Measurements from ENCODE around the gene UBE2E1. TPM values are rescaled to one million over a fixed set of nuclear protein-coding genes. Genes with fewer than 3 reads are reported as not detected.

The UBE2E1 gene
- total RNA-seq, result 10 to 100 TPM; 54.0 to 54.9 TPM

GRCh38 chr3:23805633-23806533 lies at the start of gene UBE2E1:
Gene UBE2E1, plus strand, starts transcription at chr3:23805955. Its CDS starts 1,315 bp downstream, at chr3:23807270.
- POLR2A ChIA-PET, result interaction anchor here (7.4 kb wide), 1 partner anchor 111 kb away, joined by 60 read pairs; the partner anchor contains the start of genes NKIRAS1 and RPL15
- DNase-seq (peak; percentile 81), ATAC-seq (peak; percentile 82)
- H3K4me1 Mint-ChIP-seq (ENCODE audit: low read depth), result peaks cover 39% of the 10 kb centered on the region
- peaks cover 31% of the 10 kb centered on the region for H3K36me3 Mint-ChIP-seq (ENCODE audit: low read depth)
- H3K27me3 Mint-ChIP-seq (ENCODE audit: low read depth), result peaks cover 18% of the 10 kb centered on the region
- peak within 1 kb of the TSS; percentile 94 for H3K27ac Mint-ChIP-seq
- CTCF ChIA-PET, result no interaction called here
- peak within 1 kb of the TSS; percentile 92 for H3K4me3 Mint-ChIP-seq
- H3K9me3 Mint-ChIP-seq (ENCODE audit: insufficient read depth), result no peaks in the 10 kb centered on the region

- Mint-ChIP-seq H3K4me3 (no peak overlapping the region), H3K4me1 (ENCODE audit: low read depth) (peaks cover 13% of the 10 kb centered on the region), H3K36me3 (ENCODE audit: low read depth) (no peaks in the 10 kb centered on the region), H3K27me3 (ENCODE audit: low read depth) (peaks cover 3% of the 10 kb centered on the region), H3K27ac (no peak overlapping the region), H3K9me3 (ENCODE audit: insufficient read depth) (no peaks in the 10 kb centered on the region)
- DNase-seq, result no peak
- CTCF ChIA-PET, result no interaction called here
- no peak for ATAC-seq
- POLR2A ChIA-PET, result no interaction called here
These were observed 49.4 kb upstream of the UBE2E1 start for GRCh38 chr3:23756206-23756840.

- ChIA-PET CTCF (no interaction called here), POLR2A (interaction anchor here (0.6 kb wide), 1 partner anchor 13 kb away, joined by 3 read pairs; no protein-coding TSS in a partner anchor)
- no peaks in the 10 kb centered on the region for H3K9me3 Mint-ChIP-seq (ENCODE audit: insufficient read depth)
- no peak overlapping the region for H3K4me3 Mint-ChIP-seq
- peaks cover 34% of the 10 kb centered on the region for H3K4me1 Mint-ChIP-seq (ENCODE audit: low read depth)
- peaks cover 3% of the 10 kb centered on the region for H3K27me3 Mint-ChIP-seq (ENCODE audit: low read depth)
- DNase-seq, result no peak
- no peaks in the 10 kb centered on the region for H3K36me3 Mint-ChIP-seq (ENCODE audit: low read depth)
- no peak overlapping the region for H3K27ac Mint-ChIP-seq
- ATAC-seq, result no peak
These were observed 47.4 kb upstream of the UBE2E1 start for GRCh38 chr3:23758253-23758838.

GRCh38 chr3:23760325-23760724 lies 45.4 kb upstream of the UBE2E1 start:
- no peaks in the 10 kb centered on the region for H3K9me3 Mint-ChIP-seq (ENCODE audit: insufficient read depth)
- ATAC-seq, result no peak
- ChIA-PET POLR2A (no interaction called here), CTCF (no interaction called here)
- no peak overlapping the region for H3K4me3 Mint-ChIP-seq
- no peak overlapping the region for H3K27ac Mint-ChIP-seq
- peaks cover 34% of the 10 kb centered on the region for H3K4me1 Mint-ChIP-seq (ENCODE audit: low read depth)
- no peak for DNase-seq
- H3K27me3 Mint-ChIP-seq (ENCODE audit: low read depth), result peaks cover 3% of the 10 kb centered on the region
- no peaks in the 10 kb centered on the region for H3K36me3 Mint-ChIP-seq (ENCODE audit: low read depth)

- no peak overlapping the region for H3K27ac Mint-ChIP-seq
- peaks cover 3% of the 10 kb centered on the region for H3K27me3 Mint-ChIP-seq (ENCODE audit: low read depth)
- peaks cover 34% of the 10 kb centered on the region for H3K4me1 Mint-ChIP-seq (ENCODE audit: low read depth)
- ATAC-seq, result no peak
- no peak overlapping the region for H3K4me3 Mint-ChIP-seq
- H3K36me3 Mint-ChIP-seq (ENCODE audit: low read depth), result no peaks in the 10 kb centered on the region
- H3K9me3 Mint-ChIP-seq (ENCODE audit: insufficient read depth), result no peaks in the 10 kb centered on the region
- ChIA-PET POLR2A (no interaction called here), CTCF (no interaction called here)
- no peak for DNase-seq
These were observed 44.8 kb upstream of the UBE2E1 start for GRCh38 chr3:23760871-23761373.

- H3K9me3 Mint-ChIP-seq (ENCODE audit: insufficient read depth), result no peaks in the 10 kb centered on the region
- CTCF ChIA-PET, result no interaction called here
- ATAC-seq (peak; percentile 41), DNase-seq (peak; percentile 27)
- POLR2A ChIA-PET, result interaction anchor here (0.6 kb wide), 1 partner anchor 156 kb away, joined by 3 read pairs; no protein-coding TSS in a partner anchor
- no peak overlapping the region for H3K4me3 Mint-ChIP-seq
- peaks cover 34% of the 10 kb centered on the region for H3K4me1 Mint-ChIP-seq (ENCODE audit: low read depth)
- no peaks in the 10 kb centered on the region for H3K27me3 Mint-ChIP-seq (ENCODE audit: low read depth)
- H3K27ac Mint-ChIP-seq, result no peak overlapping the region
- H3K36me3 Mint-ChIP-seq (ENCODE audit: low read depth), result no peaks in the 10 kb centered on the region
These were observed 44.3 kb upstream of the UBE2E1 start for GRCh38 chr3:23761440-23761896.

GRCh38 chr3:23762214-23762613 lies 43.5 kb upstream of the UBE2E1 start:
- no peak overlapping the region for H3K27ac Mint-ChIP-seq
- CTCF ChIA-PET, result interaction anchor here (1.0 kb wide), 1 partner anchor 15 kb away, joined by 4 read pairs; no protein-coding TSS in a partner anchor
- H3K27me3 Mint-ChIP-seq (ENCODE audit: low read depth), result no peaks in the 10 kb centered on the region
- POLR2A ChIA-PET, result no interaction called here
- H3K9me3 Mint-ChIP-seq (ENCODE audit: insufficient read depth), result no peaks in the 10 kb centered on the region
- no peak overlapping the region for H3K4me3 Mint-ChIP-seq
- H3K4me1 Mint-ChIP-seq (ENCODE audit: low read depth), result peaks cover 34% of the 10 kb centered on the region
- H3K36me3 Mint-ChIP-seq (ENCODE audit: low read depth), result no peaks in the 10 kb centered on the region
- DNase-seq (no peak), ATAC-seq (peak; percentile 46)

GRCh38 chr3:23762759-23763477 lies 42.8 kb upstream of the UBE2E1 start:
- Mint-ChIP-seq H3K27me3 (ENCODE audit: low read depth) (no peaks in the 10 kb centered on the region), H3K9me3 (ENCODE audit: insufficient read depth) (no peaks in the 10 kb centered on the region), H3K36me3 (ENCODE audit: low read depth) (no peaks in the 10 kb centered on the region), H3K4me3 (no peak overlapping the region), H3K27ac (no peak overlapping the region), H3K4me1 (ENCODE audit: low read depth) (peaks cover 34% of the 10 kb centered on the region)
- no peak for DNase-seq
- ATAC-seq, result no peak
- ChIA-PET POLR2A (no interaction called here), CTCF (interaction anchor here (1.0 kb wide), 1 partner anchor 15 kb away, joined by 4 read pairs; no protein-coding TSS in a partner anchor)

- ATAC-seq, result no peak
These were observed 41.3 kb upstream of the UBE2E1 start for GRCh38 chr3:23764407-23764806.

GRCh38 chr3:23767546-23767945 lies 38.2 kb upstream of the UBE2E1 start:
- H3K27ac Mint-ChIP-seq, result no peak overlapping the region
- DNase-seq (no peak), ATAC-seq (no peak)
- H3K9me3 Mint-ChIP-seq (ENCODE audit: insufficient read depth), result no peaks in the 10 kb centered on the region
- CTCF ChIA-PET, result no interaction called here
- POLR2A ChIA-PET, result no interaction called here
- H3K36me3 Mint-ChIP-seq (ENCODE audit: low read depth), result no peaks in the 10 kb centered on the region
- H3K4me3 Mint-ChIP-seq, result no peak overlapping the region
- H3K4me1 Mint-ChIP-seq (ENCODE audit: low read depth), result peaks cover 8% of the 10 kb centered on the region
- H3K27me3 Mint-ChIP-seq (ENCODE audit: low read depth), result no peaks in the 10 kb centered on the region

More at GRCh38 chr3:23764407-23764806, 41.3 kb upstream of the UBE2E1 start:
- no peak overlapping the region for H3K4me3 Mint-ChIP-seq
- ChIA-PET POLR2A (no interaction called here), CTCF (no interaction called here)
- peaks cover 34% of the 10 kb centered on the region for H3K4me1 Mint-ChIP-seq (ENCODE audit: low read depth)
- H3K9me3 Mint-ChIP-seq (ENCODE audit: insufficient read depth), result no peaks in the 10 kb centered on the region
- H3K27me3 Mint-ChIP-seq (ENCODE audit: low read depth), result no peaks in the 10 kb centered on the region
- H3K27ac Mint-ChIP-seq, result no peak overlapping the region
- no peak for DNase-seq
- H3K36me3 Mint-ChIP-seq (ENCODE audit: low read depth), result no peaks in the 10 kb centered on the region

GRCh38 chr3:23775254-23775909 lies 30.4 kb upstream of the UBE2E1 start:
- H3K27me3 Mint-ChIP-seq (ENCODE audit: low read depth), result no peaks in the 10 kb centered on the region
- H3K36me3 Mint-ChIP-seq (ENCODE audit: low read depth), result no peaks in the 10 kb centered on the region
- CTCF ChIA-PET, result no interaction called here
- no peaks in the 10 kb centered on the region for H3K9me3 Mint-ChIP-seq (ENCODE audit: insufficient read depth)
- no peak overlapping the region for H3K4me3 Mint-ChIP-seq
- no peaks in the 10 kb centered on the region for H3K4me1 Mint-ChIP-seq (ENCODE audit: low read depth)
- H3K27ac Mint-ChIP-seq, result no peak overlapping the region
- no peak for DNase-seq
- no peak for ATAC-seq
- POLR2A ChIA-PET, result interaction anchor here (0.7 kb wide), 1 partner anchor 141 kb away, joined by 3 read pairs; the partner anchor contains the start of genes NKIRAS1 and RPL15
